GM18508 (cell line): ENCODE measurements around the gene PTGER2.

Source experiments
- ATAC-seq: cut with Tn5 transposase; IDR thresholded peaks from one replicate; pipeline ENCODE4 v1.9.1; 2021; ENCODE audit warnings: moderate number of reproducible peaks; ENCODE audit not compliant: insufficient read depth, unreplicated experiment

Gene PTGER2

GRCh38 chr14:52304248-52304904 lies 9.7 kb upstream of the PTGER2 start:
- no peak for ATAC-seq

GRCh38 chr14:52305014-52305413 lies 9.1 kb upstream of the PTGER2 start:
- ATAC-seq: no peak

- ATAC-seq: no peak
Observed at GRCh38 chr14:52307376-52307775, 6.7 kb upstream of the PTGER2 start.

DNA sequence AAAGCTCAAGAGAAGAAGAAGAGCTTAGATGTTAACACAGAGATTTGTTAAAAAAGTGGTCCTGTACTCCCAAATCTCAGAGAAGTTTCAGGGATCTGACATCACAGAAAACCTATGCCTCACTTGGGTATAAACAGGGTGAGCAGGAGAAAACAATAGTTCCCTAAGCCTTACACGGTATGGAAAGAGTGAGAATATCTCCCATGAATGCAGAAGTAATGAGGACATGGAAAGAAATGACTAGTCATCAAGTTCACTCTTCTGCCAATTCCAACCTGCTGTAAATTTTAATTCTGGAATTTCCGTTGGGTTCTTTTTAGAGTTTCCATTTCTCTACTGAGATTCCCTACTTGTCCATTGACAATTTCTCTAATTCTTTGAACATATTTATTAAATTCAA lies 6.2 kb upstream of the PTGER2 start:
- ATAC-seq: no peak

DNA sequence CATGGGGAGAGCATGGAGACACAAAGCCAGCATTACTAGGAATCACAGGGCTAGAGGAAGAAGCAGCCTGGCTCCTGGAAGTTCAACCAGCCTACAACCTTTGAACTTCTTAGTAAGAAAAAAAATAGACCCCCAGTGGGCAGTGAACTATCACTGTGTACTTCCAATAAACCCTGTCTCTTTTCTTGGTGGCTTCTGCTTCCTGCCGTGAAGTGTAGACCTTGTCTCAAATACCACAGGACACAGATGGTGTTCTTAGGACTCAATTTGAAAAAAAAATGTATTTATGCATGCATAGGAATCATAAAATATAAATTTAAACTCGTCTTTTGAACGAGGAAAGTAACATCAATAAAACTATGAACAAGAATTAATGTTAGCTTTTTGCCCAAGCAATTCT lies 3.6 kb upstream of the PTGER2 start:
- no peak for ATAC-seq

DNA sequence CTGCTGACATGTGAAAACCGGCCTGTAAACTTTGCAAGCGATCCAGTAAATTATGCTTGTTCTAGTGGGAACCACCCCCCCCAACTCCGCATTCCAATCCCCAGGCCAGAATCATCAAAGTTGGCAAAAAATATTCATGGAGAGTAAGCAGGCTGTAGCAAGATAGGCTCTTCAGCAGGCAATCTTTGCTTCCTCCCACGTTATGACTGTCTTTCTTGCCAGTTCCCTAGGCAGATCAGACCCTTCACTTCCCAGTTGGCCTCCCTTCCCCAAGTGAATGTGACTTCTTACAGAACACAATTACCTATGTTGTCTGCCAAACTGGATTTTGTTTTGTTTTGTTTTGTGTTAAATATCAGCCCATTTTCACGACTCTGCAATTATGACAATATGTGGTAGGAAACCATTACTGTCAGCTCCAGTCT lies 1.2 kb upstream of the PTGER2 start:
- ATAC-seq: no peak

DNA sequence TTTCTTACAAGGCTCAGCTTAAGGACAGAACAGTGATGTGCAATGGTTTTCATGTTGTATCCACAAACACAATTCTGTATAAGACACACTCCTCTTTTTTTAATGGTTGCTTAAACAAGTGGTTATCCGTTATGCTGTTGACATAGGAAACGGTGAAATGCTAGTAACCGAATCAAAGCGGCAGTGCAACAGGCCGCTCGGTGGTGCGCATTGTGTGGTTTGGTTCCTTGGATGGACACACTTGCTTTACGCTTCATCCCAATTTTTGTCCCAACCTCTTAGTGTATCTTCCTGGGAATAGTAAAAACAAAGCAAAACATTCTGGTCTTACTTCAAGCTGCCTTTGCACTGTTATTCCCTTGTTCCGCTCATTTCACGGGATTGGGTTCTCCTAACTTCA lies 650 bp upstream of the PTGER2 start:
- no peak for ATAC-seq

- no peak for ATAC-seq
Observed at GRCh38 chr14:52314595-52315354, 663 bp downstream of the PTGER2 start.

GRCh38 chr14:52315355-52315718 lies 1.2 kb downstream of the PTGER2 start:
- ATAC-seq: no peak

DNA sequence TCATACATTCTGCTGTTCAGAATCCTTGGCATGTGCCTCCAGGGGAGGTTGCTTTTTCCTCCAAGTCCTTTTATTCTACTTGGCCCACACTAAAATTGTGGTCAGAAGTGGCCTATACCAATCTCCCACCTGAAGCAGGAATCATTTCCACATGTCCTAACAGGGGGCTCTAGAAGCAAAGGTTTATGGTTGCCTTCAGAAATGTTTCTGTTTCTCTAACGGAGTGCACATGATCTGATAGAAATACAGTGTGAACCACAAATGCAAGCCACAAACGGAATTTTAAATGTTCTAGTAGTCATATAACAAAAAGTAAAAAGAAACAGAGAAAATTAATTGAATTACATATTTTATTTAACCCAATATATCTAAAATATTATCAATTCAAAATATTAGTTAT lies 4.0 kb downstream of the PTGER2 start:
- ATAC-seq: no peak

DNA sequence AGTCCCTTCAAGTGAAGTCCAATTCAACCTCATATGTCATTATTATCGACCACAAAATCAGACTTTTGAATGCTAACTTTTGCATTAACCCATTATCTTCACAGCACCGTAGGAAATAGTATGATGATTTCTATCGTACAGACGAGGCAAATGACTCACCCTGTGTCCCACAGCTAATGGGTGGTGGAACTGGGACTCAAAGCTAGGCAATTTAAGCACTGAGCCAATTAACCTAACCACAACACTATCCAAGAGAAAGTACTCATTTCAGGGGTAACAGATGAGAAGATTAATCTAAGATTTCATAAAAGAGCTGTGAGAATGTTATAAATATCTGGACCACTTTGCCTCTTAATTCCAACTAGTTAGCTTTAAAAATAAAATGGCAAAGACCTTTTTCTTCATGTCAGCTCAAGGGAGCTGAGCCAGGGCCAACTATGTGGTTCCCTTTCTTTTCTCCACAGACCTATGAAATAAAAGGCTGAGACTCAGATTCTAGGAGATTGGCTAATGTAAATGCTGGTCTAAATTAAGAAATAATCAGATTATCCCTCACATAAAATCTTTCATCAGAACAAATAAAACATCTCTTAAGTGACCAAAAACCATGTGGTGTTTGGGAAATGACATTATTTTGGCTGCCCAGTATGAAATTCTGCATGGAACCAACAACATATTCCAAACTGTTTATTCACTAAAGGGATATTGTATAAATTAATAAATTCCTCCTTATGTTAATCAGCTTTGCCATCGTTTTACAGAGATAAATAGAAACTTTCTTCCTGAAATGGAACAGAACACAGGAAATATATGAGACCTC lies 4.9 kb downstream of the PTGER2 start:
- no peak for ATAC-seq

DNA sequence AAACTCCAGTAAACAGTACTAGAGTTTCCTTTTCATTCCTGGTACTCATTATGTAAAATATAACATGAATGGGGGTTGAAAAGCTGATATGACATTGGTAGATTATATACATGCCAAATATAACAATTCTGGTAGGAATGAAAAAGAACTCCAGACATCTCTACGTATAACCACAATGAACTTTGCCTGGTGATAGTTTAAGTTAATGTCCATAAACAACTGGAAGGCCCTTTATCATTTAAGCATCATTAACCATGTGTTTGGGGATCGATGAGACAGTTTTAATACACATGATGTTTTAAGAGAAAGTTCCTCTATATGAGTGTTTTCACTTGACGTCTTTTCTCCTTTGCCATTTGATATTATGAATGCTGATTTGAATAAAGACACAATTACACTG lies 5.8 kb downstream of the PTGER2 start:
- ATAC-seq: no peak

DNA sequence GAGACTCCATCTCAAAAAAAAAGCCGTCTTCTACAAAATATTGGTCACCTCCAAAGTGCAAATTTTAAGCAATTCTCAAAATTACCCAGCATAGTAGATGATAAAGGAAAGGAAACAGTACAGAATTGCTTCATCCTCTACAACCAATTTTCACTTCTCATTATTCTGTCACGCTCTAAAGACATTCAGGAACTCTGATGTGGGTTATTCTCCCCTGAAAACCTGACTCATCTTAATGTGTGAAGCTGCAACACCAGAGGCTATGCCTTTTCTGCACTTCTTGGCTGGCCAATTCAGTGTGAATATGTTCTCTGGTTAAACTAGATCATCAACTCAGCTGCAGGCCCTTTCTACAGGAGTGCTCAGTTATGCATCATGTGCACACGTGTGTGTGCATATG lies 11.0 kb downstream of the PTGER2 start:
- peak; percentile 77 for ATAC-seq

GRCh38 chr14:52325630-52326029 lies 11.5 kb downstream of the PTGER2 start:
- no peak for ATAC-seq

- ATAC-seq: no peak
Observed at GRCh38 chr14:52327374-52328226, 13.5 kb downstream of the PTGER2 start.

GRCh38 chr14:52328276-52328675 lies 14.2 kb downstream of the PTGER2 start:
- ATAC-seq: no peak

- ATAC-seq: no peak
Observed at GRCh38 chr14:52329678-52330369, 15.7 kb downstream of the PTGER2 start.

GRCh38 chr14:52332269-52332668 lies 18.2 kb downstream of the PTGER2 start:
- ATAC-seq: no peak

GRCh38 chr14:52333108-52333507 lies 19.0 kb downstream of the PTGER2 start:
- ATAC-seq: no peak
